Measurements from ENCODE around the gene CTU1. TPM values are rescaled to one million over a fixed set of nuclear protein-coding genes. Genes with fewer than 3 reads are reported as not detected.

The CTU1 gene
- 5.1 to 14.7 TPM (median 13.8 TPM) in 5 replicates for total RNA-seq (2022; extraction: Qiagen RNA extraction)

GRCh38 chr19:51108066-51108804 lies at the start of gene CTU1:
TSS of gene CTU1 (minus strand) at chr19:51108409. CDS start at chr19:51104569, 3,840 bp downstream.

GRCh38 chr19:51142119-51142518 lies 33.9 kb upstream of the CTU1 start, which contains the start of gene SIGLEC7:
TSS of gene SIGLEC7 (plus strand) at chr19:51142301. CDS start at chr19:51142370, 69 bp downstream.

GRCh38 chr19:51124729-51125128 lies 16.5 kb upstream of the CTU1 start, which contains the start of gene SIGLEC9:
TSS of gene SIGLEC9 (plus strand) at chr19:51124906. CDS start at chr19:51124975, 69 bp downstream.

GRCh38 chr19:51082611-51083010 lies 25.6 kb downstream of the CTU1 start, which contains the start of gene KLK14:
TSS of gene KLK14 (minus strand) at chr19:51082887. CDS start at chr19:51082614, 273 bp downstream.

GRCh38 chr19:51064534-51065220 lies 43.5 kb downstream of the CTU1 start, which contains the start of gene KLK13:
TSS of gene KLK13 (minus strand) at chr19:51065092. CDS start at chr19:51065067, 25 bp downstream.

Other genes starting within 250 kb of the CTU1 start
- 0.10 to 0.37 TPM (median 0.19 TPM) in 4 of 5 replicates, not detected in the other for gene KLK2, start 235.0 kb downstream of the CTU1 start, total RNA-seq (2022; extraction: Qiagen RNA extraction)
- gene KLK4, start 197.0 kb downstream of the CTU1 start, total RNA-seq (2022; extraction: Qiagen RNA extraction): 0.12 TPM in 1 of 5 replicates, not detected in the others
- 0.06 TPM in 1 of 5 replicates, not detected in the others for gene KLK5, start 155.4 kb downstream of the CTU1 start, total RNA-seq (2022; extraction: Qiagen RNA extraction)
- 0.21 to 0.38 TPM (median 0.28 TPM) in 5 replicates for gene KLK6, start 138.8 kb downstream of the CTU1 start, total RNA-seq (2022; extraction: Qiagen RNA extraction)
- gene KLK7, start 124.5 kb downstream of the CTU1 start, total RNA-seq (2022; extraction: Qiagen RNA extraction): 0.17 TPM in 1 of 5 replicates, not detected in the others
- not detected in 5 replicates for gene KLK8, start 106.8 kb downstream of the CTU1 start, total RNA-seq (2022; extraction: Qiagen RNA extraction)
- gene KLK10, start 88.7 kb downstream of the CTU1 start, total RNA-seq (2022; extraction: Qiagen RNA extraction): 0.09 to 0.52 TPM (median 0.40 TPM) in 5 replicates
- 0.12 TPM in 1 of 5 replicates, not detected in the others for gene KLK11, start 81.8 kb downstream of the CTU1 start, total RNA-seq (2022; extraction: Qiagen RNA extraction)
- not detected in 5 replicates for gene KLK12, start 73.4 kb downstream of the CTU1 start, total RNA-seq (2022; extraction: Qiagen RNA extraction)
- 0.13 to 0.23 TPM (median 0.15 TPM) in 3 of 5 replicates, not detected in the others for gene KLK13, start 43.3 kb downstream of the CTU1 start, total RNA-seq (2022; extraction: Qiagen RNA extraction)
- gene KLK14, start 25.5 kb downstream of the CTU1 start, total RNA-seq (2022; extraction: Qiagen RNA extraction): 0.26 to 0.44 TPM (median 0.36 TPM) in 5 replicates
- gene SIGLEC9, start 16.5 kb upstream of the CTU1 start, total RNA-seq (2022; extraction: Qiagen RNA extraction): 0.17 TPM in 1 of 5 replicates, not detected in the others
- not detected in 5 replicates for gene SIGLEC7, start 33.9 kb upstream of the CTU1 start, total RNA-seq (2022; extraction: Qiagen RNA extraction)
- gene CD33, start 116.7 kb upstream of the CTU1 start, total RNA-seq (2022; extraction: Qiagen RNA extraction): 0.14 to 0.22 TPM in 2 of 5 replicates, not detected in the others
- gene SIGLECL1, start 142.7 kb upstream of the CTU1 start, total RNA-seq (2022; extraction: Qiagen RNA extraction): not detected in 5 replicates
- 0.03 to 0.14 TPM (median 0.06 TPM) in 3 of 5 replicates, not detected in the others for gene IGLON5, start 203.2 kb upstream of the CTU1 start, total RNA-seq (2022; extraction: Qiagen RNA extraction)
- gene VSIG10L, start 233.7 kb upstream of the CTU1 start, total RNA-seq (2022; extraction: Qiagen RNA extraction): 11.6 to 16.8 TPM (median 14.1 TPM) in 5 replicates